NCI-H748 (cell line): ENCODE measurements around the gene RASSF1.
"Not testable (repeated sequence)": the region's sequence is repeated elsewhere in the genome, so short reads cannot be mapped to it uniquely, and the experiment has no call there.

Experiments used
- DNase-seq: peaks from one replicate; lab custom pipeline; 2025; ENCODE audit not compliant: unreplicated experiment; lab: John Stamatoyannopoulos, UW

RASSF1 gene

DNA sequence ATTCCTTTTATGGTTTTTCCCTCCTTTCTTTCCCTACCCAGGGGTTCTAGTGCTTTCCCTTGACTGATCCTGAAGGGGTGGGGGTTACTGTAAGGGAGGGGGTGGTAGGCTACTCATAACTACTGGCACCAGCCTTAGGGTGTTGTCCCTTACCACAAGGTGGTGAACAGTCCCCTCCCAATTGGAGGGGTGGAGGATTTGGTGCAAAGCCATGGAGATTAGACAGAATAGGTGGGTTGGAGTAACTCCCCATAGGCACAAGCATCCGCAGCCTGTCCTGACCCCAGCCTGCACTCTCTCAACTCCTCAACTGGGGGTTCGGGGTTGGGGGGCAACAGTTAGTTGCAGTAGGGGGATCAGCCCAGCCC lies 15.5 kb downstream of the RASSF1 start:
- no peak for DNase-seq

DNA sequence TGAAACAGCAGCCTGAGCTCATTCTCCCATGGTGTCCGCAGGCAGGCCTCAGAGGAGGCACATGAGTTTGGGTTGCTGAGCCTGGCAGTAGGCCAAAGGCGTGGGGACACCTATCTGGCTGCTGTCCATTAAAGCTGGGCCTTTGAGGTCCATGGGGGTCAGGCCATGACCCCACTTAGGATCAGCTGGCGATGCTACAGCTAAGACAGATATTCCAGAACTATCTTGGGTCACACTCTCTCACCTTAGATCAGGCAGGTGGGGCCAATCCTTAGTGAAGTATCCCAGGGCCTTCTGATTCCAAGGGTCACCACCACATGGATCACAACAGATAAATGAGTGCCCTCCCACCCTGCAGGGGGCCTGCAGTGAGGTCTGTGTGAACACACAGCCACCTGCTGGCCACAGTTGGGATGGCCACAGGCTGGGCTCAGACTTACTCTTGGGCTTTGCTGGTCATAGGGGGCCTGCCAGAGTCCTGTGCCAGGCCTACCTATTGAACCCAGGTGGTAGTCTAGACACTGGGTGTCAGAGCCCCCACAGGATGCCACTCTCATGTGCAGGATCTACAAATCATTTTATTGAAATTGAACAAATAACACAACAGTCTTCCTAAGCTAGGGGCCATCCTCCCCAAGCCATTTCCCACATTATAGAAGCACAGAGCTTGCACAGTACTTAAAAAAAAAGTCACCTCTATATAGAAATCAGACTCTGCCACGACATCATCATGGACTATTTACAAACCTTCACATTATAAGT lies 16.1 kb downstream of the RASSF1 start:
- DNase-seq: peak; percentile 67

DNA sequence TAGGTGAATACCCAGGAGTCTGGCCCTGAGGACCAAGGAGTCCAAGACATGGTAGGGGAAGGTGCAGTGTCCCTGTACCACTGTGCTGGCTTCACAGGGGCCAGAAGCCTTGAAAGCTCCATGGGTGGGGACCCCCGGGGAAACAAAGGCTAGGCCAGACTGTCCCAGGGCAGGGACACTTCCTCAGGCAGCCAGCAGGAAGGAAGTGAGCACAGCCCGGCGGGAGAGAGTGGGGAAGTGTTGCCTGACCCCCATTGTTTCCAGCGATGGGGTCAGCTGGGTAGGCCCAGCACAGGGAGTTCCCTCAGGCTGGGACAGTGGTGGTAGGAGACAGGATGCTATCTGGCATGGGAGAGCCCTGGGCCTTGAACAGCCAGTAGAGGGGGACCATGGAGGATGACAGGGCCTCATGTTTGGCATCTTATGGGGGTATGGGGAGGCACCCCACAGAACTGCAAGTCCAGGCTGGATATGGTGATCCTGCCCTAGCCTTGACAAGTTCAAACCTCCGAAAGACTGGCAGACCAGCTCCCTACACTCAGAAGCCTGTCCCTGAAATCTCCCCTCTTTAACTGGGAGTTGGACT lies 16.9 kb downstream of the RASSF1 start:
- DNase-seq: no peak

DNA sequence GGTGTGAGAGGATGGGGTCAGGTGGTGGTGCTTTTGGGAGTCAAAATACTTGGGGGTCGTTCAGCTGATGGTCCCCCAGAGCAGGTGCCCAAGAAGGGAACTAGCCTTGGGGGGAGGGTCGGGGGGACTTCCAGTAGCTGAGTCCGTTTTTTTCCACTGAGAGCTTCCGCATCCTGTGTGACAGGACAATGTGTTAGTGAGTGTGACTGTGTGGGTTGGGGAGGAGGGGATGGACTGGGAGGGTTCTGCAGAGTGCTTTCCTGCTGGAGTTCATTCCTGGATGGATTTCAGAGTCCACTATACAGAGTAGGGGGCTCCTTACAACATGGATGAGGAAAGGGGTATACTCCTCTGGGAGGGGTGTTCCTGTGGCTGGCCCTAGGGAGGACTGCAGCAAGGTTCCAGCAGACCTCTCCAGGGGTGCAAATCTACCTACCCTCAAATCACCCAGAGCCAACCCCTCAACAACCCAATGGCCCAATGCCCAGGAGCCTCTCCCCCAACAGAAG lies 17.5 kb downstream of the RASSF1 start:
- no peak for DNase-seq

DNA sequence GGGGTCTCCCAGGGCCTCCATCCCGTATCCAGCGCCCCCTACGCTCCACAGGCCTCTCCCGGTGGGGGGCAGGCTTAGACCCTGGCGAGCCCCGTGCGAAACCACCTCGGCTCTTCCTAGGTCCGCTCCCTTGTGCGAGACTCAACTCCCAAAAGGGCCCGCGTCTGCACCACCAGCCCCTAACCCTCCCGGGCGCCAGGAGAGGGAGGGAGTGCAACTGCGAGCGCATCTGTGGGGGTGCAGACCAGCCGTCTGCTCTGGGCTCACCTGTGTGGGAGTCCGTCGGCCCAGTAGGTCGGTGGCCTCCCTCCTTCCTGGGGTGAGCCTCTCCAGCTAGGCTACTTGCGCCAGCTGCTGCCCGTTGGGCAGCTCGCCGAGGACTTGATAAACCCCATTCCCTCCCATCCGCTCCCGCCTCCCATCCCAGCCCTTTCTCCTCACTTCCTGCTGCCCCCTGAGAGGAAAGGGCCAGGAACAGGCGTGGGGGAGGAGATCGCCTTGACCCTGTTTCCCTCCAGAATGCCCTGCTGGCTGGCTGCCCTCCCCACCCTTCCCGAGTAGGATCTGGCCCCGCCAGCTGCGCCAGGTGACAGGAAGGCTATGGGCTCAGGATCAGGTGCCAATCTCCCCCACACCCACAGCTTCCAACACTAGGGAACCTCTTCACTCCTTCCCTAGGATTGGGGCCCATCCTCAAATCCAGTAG lies 18.1 kb downstream of the RASSF1 start, which contains the start of gene HYAL2:
TSS of gene HYAL2 (minus strand) at position 360 of the 706 bp plus-strand sequence. CDS start 2,256 bp downstream, outside the sequence.
- DNase-seq: no peak

DNA sequence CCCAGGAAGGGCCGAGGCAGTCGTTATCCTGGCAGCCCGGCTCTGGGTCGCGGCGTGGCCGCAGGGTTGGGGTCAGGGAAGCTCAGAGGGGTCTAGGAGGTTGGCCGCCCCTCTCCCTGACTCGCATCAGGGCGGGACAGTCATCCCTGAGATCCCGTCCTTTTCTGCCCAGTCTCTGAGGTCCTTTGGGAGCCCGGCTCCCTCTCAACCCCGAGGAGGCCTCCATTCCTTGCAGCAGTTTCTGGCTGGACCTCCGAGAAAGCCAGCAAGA lies 18.6 kb downstream of the RASSF1 start:
- no peak for DNase-seq

DNA sequence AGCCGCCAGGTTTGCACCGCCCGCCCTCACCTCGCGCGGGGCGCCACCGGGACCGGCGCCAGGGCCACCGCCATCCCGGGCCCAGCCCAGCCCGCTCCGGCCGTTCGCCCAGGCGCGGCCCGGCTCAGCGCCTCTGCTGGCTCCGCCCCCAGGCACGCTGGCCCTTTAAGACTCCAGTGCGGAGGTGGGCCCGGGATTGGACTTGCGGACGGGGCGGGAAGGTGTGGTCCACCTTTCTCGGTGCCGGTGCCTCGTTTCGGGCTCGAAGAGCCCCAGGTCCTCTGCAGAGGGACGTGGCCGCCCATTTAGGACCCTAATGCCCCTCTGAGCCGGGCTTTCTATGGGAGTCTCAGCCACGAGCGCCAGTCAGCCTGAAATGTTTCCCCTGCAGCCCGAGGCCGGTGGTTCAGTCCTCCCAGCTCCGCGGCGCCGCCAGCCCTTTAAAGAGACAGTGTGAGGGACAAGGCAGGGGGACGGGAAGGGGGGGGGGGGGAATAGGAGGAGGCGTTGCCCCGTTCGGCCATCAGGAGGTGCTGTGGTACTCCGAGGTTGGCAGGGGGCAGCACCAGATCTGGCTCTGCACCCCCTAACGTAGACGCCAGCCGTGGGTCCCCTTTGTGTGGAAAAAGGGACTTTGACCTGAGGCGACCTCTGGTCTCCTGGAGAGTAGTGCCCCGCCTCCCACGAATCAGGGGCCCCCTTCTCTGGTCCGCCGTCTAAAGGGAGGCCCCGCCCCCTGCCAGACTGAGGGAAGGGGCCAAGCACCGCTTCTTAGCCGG lies 19.1 kb downstream of the RASSF1 start:
- peak; percentile 86 for DNase-seq

DNA sequence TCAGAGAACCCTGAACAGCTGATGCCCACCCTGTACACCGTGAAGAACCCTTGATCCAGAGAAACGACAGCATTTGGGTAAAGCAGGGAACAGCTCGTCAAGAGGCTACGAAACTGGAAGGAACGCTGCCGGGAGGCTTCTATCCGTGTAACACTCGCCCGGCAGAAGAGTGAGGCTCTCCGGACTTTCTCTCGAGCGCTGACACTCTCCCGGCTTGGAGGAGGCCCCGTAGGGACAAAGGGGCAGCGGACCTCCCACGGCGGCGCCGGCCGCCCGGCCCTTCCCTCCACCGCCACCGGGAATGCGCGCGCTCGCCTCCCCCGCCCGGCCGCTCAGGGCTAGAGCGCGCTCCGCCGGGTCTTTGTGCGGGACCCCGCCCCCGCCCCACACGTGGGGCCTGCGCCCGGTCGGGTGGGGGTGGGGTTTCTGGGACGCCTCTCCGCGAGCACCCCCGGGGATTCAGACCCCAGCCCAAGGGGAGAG lies 19.7 kb downstream of the RASSF1 start:
- DNase-seq: peak; percentile 76

DNA sequence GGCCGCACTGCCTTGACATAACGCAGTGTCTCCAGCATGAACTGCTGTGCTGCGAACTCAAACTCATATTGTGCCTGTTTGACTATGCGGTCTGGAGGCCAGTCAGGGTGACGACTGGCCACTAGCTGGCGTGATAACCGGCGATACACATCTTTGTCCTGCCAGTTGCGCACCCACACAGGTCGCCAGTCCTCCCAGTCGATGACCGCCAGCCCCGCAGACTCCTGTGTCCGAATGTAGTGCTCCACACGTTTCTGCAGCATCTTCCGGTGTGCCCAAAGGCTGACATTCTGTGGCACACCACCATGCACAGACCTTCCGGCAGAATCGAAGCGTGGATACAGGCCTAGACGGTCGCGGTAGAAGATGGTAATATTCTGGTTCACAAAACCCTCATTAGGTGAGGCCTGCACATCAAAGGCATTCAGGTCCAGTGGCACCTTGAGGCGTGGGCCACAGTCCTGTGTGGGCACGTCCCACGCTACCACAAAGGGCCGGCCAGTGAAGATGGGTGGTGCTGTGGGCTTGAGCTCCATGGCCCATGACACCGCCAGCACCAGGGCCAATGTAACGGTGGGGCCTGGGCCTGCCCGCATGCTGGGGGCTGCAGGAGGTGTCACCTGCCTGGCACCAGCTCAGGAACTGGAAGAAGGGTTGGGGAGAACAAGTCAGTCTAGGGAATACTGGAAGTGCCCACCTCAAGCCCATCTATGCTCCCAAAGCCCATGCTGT lies 20.6 kb downstream of the RASSF1 start:
- DNase-seq: no peak

DNA sequence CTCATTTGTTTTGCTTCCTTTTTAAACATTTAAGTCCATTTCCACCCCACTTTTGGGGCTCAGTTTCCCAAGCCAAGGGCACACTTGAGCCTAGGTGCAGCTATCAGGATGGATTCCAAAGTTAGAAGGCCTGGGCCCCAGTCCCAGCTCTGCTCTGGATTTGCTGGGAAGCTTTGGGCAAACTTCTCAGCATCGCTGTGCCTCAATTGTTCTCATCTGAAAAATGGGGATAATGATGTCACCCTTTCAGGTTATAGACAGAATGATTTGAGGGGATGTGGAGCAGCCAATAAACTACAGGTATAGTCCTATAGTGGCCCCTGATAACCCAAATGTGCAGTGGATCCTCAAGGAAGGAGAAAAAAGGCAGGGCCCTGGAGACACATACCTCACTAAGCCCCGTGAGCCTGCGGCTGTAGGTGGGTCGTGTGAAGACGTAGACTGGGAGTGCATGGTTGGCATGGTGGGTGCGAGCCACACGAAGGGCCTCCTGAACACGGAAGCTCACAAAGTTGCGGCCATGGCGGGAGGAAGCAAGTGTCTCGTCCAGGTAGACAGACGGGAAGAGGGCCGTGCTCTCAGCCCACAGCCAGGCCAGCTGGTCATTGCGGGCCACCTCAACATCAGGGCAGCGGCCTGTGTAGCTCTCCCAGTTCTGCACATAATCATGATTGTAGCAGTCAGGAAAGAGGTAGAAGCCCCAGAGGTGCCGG lies 21.3 kb downstream of the RASSF1 start:
- no peak for DNase-seq

DNA sequence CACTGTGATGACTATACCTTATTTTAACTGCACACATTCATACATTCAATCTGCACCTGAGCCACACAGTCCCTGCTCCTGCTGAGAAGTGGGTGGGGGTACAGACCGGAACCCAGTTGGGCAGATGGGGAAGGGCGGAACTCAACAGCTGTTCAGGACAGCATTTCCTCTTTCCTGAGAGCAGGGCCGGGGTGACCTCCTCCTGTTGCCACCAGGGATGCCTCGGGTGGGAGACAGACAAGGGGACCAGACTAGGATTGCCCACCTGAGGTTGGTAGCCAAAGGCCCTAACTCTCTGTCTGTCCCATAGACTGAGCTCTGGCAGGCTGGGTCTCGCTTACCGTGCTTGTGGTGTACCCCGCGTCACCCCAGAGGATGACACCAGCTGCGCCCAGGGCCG lies 22.0 kb downstream of the RASSF1 start:
- DNase-seq: no peak

DNA sequence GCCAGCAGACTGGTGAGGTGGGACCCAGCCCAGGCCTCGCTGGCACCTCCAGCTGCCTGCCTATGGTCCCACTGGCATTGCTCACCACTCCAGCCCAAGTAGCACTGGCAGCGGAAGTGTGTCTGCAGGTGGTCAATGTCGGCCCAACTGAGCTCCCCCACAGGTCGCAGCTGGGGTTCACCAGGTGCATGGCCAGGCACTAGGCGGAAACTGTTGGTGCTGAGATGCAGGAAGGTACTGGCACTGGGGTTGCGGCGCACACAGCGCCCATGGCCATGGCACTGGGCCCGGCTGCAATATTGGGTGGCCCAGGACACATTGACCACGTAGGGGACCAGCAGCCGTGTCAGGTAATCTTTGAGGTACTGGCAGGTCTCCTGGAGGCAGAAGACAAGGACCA lies 22.5 kb downstream of the RASSF1 start:
- no peak for DNase-seq

DNA sequence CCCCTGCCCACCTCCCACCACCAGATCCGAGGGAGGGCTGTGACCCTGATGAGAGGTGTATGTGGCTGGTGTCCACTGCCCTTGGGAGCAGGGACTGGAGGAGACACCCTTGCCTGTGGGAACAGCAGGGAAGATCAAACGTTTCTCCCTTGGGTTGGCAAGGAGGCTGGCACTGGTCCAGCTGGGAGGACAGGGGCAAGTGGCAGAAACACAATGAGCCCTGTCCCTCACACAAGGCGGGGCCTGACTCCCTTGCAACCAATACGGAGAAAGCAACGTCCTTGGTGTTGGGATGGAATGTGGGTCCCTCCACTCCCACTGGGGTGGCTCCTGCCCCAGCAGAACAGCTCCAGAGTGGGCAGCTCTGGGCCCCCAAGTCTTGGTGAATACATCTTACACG lies 23.3 kb downstream of the RASSF1 start:
- DNase-seq: no peak

DNA sequence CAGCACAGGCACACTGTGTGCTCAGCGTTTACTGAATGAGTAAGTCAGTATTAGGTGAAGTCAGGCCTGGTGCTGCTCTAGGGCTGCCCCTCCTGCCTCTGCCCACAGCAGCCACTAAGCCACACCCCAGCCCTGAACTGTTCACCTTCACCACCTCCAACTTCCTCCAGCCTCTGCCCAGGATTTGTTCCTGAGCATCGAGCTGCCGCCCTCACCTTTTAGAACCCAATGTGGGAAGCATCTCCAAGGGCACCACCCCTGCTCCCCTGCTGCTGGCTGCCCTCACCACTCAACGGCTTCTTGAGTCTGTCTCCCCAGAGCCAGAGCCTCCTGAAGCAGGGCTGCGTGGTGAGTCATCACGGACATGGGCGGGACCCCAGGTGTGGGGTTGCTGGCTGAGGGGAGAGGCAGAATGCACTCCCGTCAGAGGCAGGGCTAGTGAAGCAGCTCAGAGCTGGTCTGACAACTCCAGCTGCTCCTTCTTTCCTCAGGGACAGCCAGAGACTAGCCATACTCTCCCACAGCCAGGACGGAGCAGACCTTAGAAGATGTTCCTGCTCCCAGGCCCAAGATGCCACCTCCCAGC lies 23.9 kb downstream of the RASSF1 start:
- no peak for DNase-seq

DNA sequence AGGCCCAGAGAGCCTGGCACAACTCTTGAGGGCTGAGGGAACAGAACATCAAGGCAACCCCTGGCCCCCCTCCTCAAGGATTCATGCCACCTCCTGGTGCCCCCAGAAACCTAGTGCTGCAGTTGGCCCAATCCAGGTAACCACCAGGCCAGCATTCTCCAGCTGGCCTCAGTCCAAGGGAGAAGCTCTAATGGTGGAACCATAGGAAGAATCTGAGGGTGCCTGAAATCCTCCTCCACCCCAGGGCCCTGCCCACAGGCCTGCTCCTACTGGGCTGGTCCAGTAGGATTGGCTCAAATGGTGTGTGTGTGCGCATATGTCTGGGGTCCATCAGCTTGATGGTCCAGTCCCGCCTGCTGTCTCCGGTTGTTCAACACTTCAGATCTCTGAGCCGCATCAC lies 25.8 kb downstream of the RASSF1 start:
- DNase-seq: no peak

DNA sequence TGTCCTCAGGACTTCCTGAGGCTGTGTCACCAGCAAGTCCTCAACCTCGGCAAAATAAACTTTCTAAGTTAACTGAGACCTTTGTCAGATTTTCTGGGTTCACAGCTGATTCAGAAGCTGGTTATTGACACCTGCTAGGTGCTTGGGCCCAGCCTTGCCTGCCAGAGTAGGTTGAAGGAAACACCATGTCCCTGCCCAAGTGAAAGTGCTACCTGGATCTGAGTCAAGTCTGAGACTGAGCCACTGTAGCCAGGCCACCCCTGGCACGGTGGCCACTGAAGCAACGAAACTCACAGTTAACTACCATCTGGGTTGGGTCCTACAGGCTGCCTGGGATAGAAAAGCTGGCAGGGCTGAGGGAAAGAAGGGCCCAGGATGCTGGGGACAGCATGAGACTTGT lies 26.3 kb downstream of the RASSF1 start:
- no peak for DNase-seq

DNA sequence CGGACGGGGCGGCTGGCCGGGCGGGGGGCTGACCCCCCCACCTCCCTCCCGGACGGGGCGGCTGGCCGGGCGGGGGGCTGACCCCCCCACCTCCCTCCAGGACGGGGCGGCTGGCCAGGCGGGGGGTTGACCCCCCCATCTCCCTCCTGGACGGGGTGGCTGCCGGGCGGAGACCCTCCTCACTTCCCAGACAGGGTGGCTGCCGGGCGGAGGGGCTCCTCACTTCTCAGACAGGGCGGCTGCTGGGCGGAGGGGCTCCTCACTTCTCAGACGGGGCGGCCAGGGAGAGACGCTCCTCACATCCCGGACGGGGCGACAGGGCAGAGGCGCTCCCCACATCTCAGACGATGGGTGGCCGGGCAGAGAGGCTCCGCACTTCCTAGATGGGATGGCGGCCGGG lies 28.6 kb downstream of the RASSF1 start:
- DNase-seq: not testable (repeated sequence)

DNA sequence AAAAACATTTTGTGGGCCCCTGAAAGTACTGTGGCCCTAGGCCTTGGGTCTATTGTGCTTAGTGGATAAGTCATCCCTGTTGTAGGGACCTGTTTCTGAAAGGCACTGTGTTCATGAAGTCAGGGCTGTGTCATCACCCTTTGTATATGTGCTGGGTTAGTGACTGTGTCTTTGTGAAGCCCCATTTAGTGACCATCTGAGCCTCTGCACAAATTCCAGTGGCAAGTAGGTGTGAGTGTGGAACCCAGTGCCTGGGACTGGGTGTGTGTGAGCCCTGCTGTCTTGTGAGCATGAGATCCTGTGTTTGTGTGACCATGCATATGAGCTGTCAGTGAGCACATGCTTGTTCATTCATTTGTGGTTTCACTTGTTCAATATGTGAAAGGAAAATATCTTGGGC lies 36.0 kb downstream of the RASSF1 start:
- no peak for DNase-seq

DNA sequence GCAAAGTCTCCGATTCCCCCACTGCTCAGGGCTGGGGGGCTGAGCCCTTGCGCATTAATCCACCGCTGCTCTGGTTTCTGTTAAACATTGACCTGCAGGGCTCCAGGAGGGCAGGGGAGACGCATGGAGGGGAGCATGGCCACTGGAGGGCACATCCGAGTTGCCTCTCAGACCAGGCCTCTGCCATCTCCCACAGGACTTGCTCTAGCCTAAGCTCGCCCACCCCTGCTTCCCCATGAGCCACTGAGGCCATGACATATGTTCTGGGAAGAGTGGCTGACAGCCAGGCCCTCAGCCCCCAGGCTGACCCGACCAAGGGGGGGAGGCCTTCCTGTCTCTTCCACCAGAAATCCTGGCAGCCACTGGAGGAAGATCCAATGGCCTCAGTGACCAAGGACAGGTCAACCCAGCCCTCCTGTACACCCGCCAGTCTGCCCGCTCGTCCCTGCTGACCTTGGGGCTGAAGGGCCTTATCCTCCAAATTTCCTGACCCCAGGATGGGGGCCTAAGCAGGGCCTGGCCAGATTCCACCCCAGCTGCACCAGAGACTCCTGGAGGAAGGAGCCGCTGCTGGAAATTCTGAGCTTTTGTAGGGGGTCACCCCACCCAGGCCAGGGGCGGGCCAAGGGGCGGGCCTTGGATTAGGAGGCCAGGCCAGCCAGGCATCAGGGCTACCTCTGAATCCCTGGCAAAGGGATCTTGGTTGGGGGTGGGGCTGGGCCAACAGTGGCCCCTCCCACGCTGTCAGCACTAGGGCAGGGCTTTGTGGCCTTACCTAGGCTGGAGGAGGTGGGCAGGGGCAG lies 37.4 kb downstream of the RASSF1 start, which contains the start of gene HYAL1:
TSS of gene HYAL1 (minus strand) at position 562 of the 803 bp plus-strand sequence. CDS start 618 bp downstream, outside the sequence.
- no peak for DNase-seq
